GM18909 (cell line): ENCODE measurements around the gene LIME1.

Source experiments
- ATAC-seq: cut with Tn5 transposase; IDR thresholded peaks from one replicate; pipeline ENCODE4 v1.9.1; 2021; ENCODE audit warnings: mild to moderate bottlenecking; ENCODE audit not compliant: unreplicated experiment, poor library complexity

The LIME1 gene

DNA sequence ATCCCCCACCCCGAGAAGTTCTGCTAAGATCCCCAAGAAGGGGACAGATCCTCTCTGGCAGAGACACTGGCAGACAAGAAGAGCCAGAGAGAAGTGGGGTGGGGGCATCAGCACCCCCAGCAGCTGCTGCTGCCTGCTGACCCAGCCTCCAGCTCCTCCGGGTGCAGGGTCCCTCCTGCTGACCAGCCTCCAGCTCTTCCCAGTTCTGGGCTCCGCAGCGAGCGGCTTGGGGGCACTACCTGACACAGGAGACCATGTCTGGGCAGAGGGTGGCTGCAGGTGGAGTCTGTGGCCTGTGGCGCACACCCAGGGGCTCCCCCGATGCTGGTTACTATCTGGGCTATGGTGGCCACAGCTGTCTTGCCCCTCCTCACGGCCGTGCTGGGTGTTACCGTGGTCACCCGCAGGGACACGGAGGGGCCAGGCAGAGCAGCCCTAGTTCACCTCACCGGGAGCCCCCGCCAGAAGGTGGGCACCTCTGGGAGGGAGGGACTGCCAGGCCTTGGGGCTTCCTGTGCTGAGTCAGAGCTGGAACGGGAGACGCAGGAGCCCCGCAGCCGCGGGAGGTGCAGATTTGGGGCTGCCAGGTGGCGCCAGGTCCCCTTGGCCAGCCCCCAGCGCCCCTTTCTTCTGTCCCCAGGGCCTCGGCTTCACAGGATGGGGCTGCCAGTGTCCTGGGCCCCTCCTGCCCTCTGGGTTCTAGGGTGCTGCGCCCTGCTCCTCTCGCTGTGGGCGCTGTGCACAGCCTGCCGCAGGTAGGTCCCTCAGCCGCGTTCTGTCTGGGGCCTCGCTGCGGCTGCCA is 630 bp downstream of the LIME1 start:
- no peak for ATAC-seq

DNA sequence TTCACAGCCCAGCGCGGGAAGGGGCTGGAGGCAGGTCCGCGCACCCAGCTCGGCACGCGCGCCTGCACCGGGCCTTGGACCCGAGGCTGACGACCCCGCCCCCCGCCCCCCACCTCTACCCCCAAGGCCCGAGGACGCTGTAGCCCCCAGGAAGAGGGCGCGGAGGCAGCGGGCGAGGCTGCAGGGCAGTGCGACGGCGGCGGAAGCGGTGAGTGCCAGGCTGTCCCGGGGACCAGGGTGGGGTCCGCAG is 1.2 kb downstream of the LIME1 start:
- no peak for ATAC-seq

GRCh38 chr20:63737945-63738686 is 1.7 kb downstream of the LIME1 start:
- no peak for ATAC-seq

GRCh38 chr20:63738687-63739129 is 2.2 kb downstream of the LIME1 start:
- no peak for ATAC-seq

GRCh38 chr20:63739130-63740069 is 2.9 kb downstream of the LIME1 start, which contains the start of gene SLC2A4RG:
TSS of gene SLC2A4RG (plus strand) at chr20:63739776. CDS start at chr20:63739913, 137 bp downstream.
- peak; percentile 44 for ATAC-seq

GRCh38 chr20:63740070-63740626 is 3.7 kb downstream of the LIME1 start:
- no peak for ATAC-seq

- ATAC-seq, result no peak
These were observed 4.3 kb downstream of the LIME1 start for GRCh38 chr20:63740627-63741353.

DNA sequence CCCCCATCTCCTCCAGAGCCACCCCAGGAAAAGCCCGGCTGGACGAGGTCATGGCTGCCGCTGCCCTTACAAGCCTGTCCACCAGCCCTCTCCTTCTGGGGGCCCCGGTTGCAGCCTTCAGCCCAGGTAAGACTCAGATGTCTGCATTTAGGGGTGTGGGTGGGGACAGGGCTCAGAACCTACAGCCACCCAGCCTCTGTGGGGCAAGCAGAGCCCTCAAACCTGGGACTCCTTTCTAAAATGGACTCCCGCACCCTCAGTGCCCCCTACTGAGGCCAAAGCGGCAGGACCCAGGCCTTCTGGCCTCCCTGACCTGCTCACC is 4.9 kb downstream of the LIME1 start:
- ATAC-seq, result no peak

- ATAC-seq, result no peak
These were observed 5.4 kb downstream of the LIME1 start for GRCh38 chr20:63741676-63742380.

GRCh38 chr20:63742381-63743024 is 6.0 kb downstream of the LIME1 start:
- ATAC-seq, result no peak

DNA sequence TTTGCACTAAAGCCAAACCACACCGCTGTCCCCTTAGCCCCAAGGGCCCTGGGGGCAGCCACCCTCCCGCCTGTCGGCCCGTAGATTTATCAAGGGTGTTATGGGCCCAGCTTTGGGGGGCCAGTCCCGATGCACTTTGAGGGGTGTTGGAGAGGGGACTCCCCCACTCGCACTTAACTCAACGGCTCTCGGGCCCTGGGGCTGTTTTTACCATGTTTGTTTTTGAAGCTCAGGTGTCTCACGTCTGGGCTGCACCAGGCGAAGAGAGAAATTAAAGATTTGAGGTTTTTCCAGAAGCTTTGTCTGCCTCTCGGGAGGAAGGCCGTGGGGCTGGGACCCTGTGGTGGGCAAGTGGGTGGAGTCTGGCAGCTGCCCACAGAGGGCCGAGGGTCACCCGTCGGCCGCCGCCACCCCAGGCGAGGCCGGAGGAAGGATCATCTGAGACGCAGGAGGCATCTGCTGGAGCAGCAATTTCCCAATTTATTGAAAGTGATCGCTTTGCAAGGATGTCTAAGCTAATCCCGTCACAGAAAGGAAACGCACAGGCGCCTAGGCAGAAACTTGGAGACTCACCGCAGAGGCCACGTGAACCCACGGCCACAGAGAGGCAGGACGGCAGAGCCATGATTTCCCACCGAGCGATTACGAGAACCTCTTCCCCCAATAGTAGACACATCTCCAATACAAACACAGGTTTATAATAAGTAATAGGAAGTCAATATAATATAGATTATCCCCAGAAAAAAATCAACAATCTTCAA is 6.9 kb downstream of the LIME1 start:
- ATAC-seq, result no peak

GRCh38 chr20:63744158-63744557 is 7.7 kb downstream of the LIME1 start:
- ATAC-seq, result no peak

DNA sequence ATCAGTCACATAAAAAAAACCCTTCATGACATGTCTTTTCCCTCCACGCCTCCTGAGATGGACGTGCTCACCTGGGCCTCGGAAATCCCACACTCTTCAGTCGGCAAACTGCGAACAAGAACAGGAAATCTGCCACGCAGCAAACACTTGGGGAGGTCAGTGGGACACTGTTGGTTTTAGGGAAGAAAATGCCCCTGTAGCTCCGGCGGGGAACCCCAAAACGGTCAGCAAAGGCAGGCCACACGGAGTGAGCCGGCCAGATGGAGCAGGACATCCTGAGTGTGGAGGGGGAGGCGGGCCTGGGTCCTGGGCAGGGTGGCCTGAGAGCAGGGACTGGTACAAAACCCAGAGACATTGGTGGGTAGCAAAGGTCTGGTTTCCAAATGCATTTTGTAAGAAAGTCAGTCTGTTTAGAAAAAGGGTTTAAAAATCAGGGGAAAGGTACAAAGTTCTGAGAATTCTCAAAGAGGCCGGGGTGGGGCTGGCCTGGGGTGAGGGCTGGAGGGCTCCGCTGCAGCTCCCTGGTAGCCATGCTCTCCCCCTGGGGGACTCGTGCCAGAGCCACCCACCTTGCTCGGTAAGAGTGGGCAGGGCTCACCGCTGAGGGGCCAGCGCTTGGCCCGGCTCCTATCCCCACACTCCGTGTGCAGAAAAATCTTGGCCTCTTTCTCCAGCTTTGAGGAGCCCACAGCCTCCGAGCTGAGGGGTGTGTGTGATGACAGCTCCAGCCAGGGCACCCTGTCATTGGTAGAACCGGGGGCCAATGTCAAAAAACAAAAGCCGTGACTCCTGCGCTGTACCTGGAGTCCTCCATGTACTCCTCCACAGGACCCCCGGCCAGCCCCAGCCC is 8.3 kb downstream of the LIME1 start:
- no peak for ATAC-seq

- no peak for ATAC-seq
These were observed 9.0 kb downstream of the LIME1 start for GRCh38 chr20:63745424-63745805.

- ATAC-seq, result no peak
These were observed 9.7 kb downstream of the LIME1 start for GRCh38 chr20:63745961-63746731.

GRCh38 chr20:63746751-63747315 is 10.4 kb downstream of the LIME1 start:
- ATAC-seq, result no peak
